Activated naive CD4-positive, alpha-beta T cell (primary cell): ENCODE results near the gene RB1.
"Not testable (repeated sequence)": the region's sequence is repeated elsewhere in the genome, so short reads cannot be mapped to it uniquely, and the experiment has no call there.

Experiments used
- DNase-seq, 4 experiments: peaks; one replicate each; lab custom pipeline; 2025; lab: John Stamatoyannopoulos, UW

Gene RB1

GRCh38 chr13:48448959-48449614, 145.5 kb downstream of the RB1 start:
- DNase-seq = no peak

GRCh38 chr13:48449656-48450055, 146.1 kb downstream of the RB1 start:
- no peak for DNase-seq

GRCh38 chr13:48451196-48451595, 147.6 kb downstream of the RB1 start:
- not testable (repeated sequence) for DNase-seq

GRCh38 chr13:48456546-48456945, 153.0 kb downstream of the RB1 start:
- DNase-seq = no peak

GRCh38 chr13:48457578-48458242, 154.2 kb downstream of the RB1 start:
- no peak for DNase-seq

- no peak for DNase-seq
Observed at GRCh38 chr13:48475230-48475629, 171.7 kb downstream of the RB1 start.

GRCh38 chr13:48476215-48476614, 172.7 kb downstream of the RB1 start:
- DNase-seq = no peak

GRCh38 chr13:48476686-48477085, 173.1 kb downstream of the RB1 start:
- no peak for DNase-seq

- DNase-seq = no peak
Observed at GRCh38 chr13:48477191-48477855, 173.8 kb downstream of the RB1 start.

GRCh38 chr13:48478391-48478790, 174.8 kb downstream of the RB1 start:
- DNase-seq = no peak

GRCh38 chr13:48483575-48483974, 180.0 kb downstream of the RB1 start:
- DNase-seq = no peak

GRCh38 chr13:48485432-48485831, 181.9 kb downstream of the RB1 start:
- no peak for DNase-seq

- no peak for DNase-seq
Observed at GRCh38 chr13:48486362-48486761, 182.8 kb downstream of the RB1 start.

GRCh38 chr13:48486836-48487235, 183.3 kb downstream of the RB1 start:
- no peak for DNase-seq

- DNase-seq = no peak
Observed at GRCh38 chr13:48487968-48488367, 184.4 kb downstream of the RB1 start.

GRCh38 chr13:48488995-48489394, 185.4 kb downstream of the RB1 start:
- no peak for DNase-seq

GRCh38 chr13:48489666-48490065, 186.1 kb downstream of the RB1 start:
- no peak for DNase-seq

GRCh38 chr13:48490241-48490640, 186.7 kb downstream of the RB1 start:
- no peak for DNase-seq

GRCh38 chr13:48491423-48492095, 188.0 kb downstream of the RB1 start:
- no peak for DNase-seq

- no peak for DNase-seq
Observed at GRCh38 chr13:48492096-48492440, 188.5 kb downstream of the RB1 start.

- DNase-seq = peak; percentile 7 to 51 (median 29)
Observed at GRCh38 chr13:48492470-48493065, 189.0 kb downstream of the RB1 start.

- DNase-seq = no peak
Observed at GRCh38 chr13:48493066-48493765, 189.7 kb downstream of the RB1 start.
